ENCODE results near the gene CDH4.

DNA sequence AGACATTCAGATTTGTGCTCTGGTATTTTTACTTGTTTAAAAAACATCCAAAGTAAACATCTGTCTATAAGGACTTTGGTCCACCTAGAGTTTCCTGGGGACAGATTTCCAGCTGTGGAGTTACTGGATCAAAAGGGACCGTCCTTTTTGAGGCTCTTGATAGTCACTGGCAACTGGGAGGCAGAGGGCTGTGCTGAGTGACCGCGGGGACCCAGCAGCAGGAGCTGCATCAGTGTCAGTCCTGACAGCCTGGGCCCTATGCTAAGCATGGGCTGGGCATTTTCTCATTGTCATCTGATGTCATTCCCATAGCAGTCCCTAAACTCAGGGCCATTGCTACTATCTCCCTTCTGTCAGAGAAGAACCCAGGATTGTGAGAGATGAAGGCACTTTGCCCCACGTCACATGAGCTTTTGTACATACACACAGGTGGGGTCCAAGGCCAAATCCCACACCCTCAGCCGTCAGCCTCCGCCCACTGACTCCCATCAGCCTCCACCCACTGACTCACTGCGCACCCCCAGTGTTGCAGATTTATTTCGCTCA, 519.8 kb downstream of the CDH4 start:
- TF ChIP-seq, protein P1, sequence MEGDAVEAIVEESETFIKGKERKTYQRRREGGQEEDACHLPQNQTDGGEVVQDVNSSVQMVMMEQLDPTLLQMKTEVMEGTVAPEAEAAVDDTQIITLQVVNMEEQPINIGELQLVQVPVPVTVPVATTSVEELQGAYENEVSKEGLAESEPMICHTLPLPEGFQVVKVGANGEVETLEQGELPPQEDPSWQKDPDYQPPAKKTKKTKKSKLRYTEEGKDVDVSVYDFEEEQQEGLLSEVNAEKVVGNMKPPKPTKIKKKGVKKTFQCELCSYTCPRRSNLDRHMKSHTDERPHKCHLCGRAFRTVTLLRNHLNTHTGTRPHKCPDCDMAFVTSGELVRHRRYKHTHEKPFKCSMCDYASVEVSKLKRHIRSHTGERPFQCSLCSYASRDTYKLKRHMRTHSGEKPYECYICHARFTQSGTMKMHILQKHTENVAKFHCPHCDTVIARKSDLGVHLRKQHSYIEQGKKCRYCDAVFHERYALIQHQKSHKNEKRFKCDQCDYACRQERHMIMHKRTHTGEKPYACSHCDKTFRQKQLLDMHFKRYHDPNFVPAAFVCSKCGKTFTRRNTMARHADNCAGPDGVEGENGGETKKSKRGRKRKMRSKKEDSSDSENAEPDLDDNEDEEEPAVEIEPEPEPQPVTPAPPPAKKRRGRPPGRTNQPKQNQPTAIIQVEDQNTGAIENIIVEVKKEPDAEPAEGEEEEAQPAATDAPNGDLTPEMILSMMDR (IDR thresholded peaks at IDR 0.05; ENCODE audit: insufficient read depth, low read depth, low read length), result no peak
- no peak for TF ChIP-seq EZH2 (IDR thresholded peaks at IDR 0.05; ENCODE audit: insufficient read depth, low read length)

Data from astrocyte (in vitro differentiated cells and primary cell).